Prostate gland (tissue), 2 donors: ENCODE measurements around the gene TMEM221. TPM values are rescaled to one million over a fixed set of nuclear protein-coding genes. Genes with fewer than 3 reads are reported as not detected.

Source experiments
- DNase-seq: peaks from one replicate; pipeline ENCODE4 v3.0.0-alpha.2; 2019; ENCODE audit warnings: low spot score
- H3K27ac ChIP-seq, 2 donors: fragments of 200-600 bp; sonication (generic); 2 replicates each; pipeline ENCODE4 v1.5.1; 2017 to 2019
- H3K27me3 ChIP-seq: fragments of 200-600 bp; sonication (generic); replicated peaks from 2 replicates; pipeline ENCODE4 v1.5.1; 2019; ENCODE audit not compliant: insufficient read depth
- H3K36me3 ChIP-seq, 2 donors: fragments of 200-600 bp; sonication (generic); 1 replicate in 1 of 2; 2 replicates in 1 of 2; pipeline versions ENCODE4 v1.5.1 to v1.8.1; 2017 to 2019
- H3K4me1 ChIP-seq: fragments of 200-600 bp; sonication (generic); replicated peaks from 2 replicates; pipeline ENCODE4 v1.5.1; 2019
- H3K4me3 ChIP-seq, 2 donors: fragments of 200-600 bp; sonication (generic); 2 replicates each; pipeline ENCODE4 v1.5.1; 2017 to 2019
- H3K9me3 ChIP-seq: fragments of 200-600 bp; sonication (generic); 2 replicates; pipeline ENCODE4 v1.5.1; 2017
- POLR2A ChIP-seq: fragments of 450-650 bp; IDR thresholded peaks from one replicate; pipeline ENCODE4 v1.6.1; 2016; ENCODE audit warnings: antibody characterized with exemption, mild to moderate bottlenecking
- POLR2AphosphoS5 ChIP-seq: sonication (generic); formaldehyde crosslinking; IDR thresholded peaks from one replicate; pipeline ENCODE4 v1.6.1; 2017; ENCODE audit warnings: antibody characterized with exemption
- WGBS: methylation state at CpG from one replicate; pipeline ENCODE4 v1.1.5; 2018; 5-methylcytosine and 5-hydroxymethylcytosine counted together
- intact Hi-C: fragments of 100-400 bp; cut with DNase I; formaldehyde crosslinking; loops from one replicate; pipeline ENCODE4 v1.14.2; 2022
- total RNA-seq, 2 donors: library from RNA; depleted of rRNA; stranded (reverse); fragments of >200 nt; gene quantifications; one replicate each; pipeline ENCODE4 v1.1.0, GENCODE V29; 2016
- TF ChIP-seq, protein P1 (sequence below), 4 experiments: fragments of 200-600 bp in 2 of 4; fragments of 450-650 bp in 2 of 4; sonication (generic) in 2 of 4; IDR thresholded peaks; 1 replicate in 3 of 4; 2 replicates in 1 of 4; pipeline ENCODE4 v1.5.1; 2016 to 2019; ENCODE audit warnings: antibody characterized with exemption in 4 of 4, mild to moderate bottlenecking in 2 of 4, moderate library complexity in 2 of 4

Gene TMEM221
- total RNA-seq, 2 donors from 2014 or later, result 1.4 to 1.7 TPM

DNA sequence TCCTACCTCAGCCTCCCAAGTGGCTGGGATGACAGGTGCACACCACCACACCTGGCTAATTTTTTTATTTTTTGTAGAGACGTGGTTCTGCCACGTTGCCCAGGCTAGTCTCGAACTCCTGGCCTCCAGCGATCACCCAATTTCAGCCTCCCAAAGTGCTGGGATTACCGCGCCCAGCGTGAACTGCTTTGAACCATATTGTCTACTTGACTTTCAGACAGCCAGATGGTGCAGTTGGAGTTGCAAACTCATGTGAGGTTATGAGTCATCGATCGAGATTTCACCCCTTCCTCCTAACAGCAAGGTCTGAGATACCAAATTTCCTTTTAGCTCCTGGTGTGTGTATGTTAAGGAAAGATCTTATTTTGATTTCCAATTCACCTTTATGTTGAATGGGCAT, 24.6 kb upstream of the TMEM221 start:
- intact Hi-C loops, result loop anchor here (5.0 kb wide), 1 partner anchor 39 kb away; the partner anchor contains the start of gene PGLS
- Histone ChIP-seq H3K36me3 (no peaks in the 10 kb centered on the region), H3K4me3 (no peak overlapping the region), H3K4me1 (peaks cover 8% of the 10 kb centered on the region), H3K27ac (no peak overlapping the region), H3K9me3 (no peaks in the 10 kb centered on the region), H3K27me3 (no peaks in the 10 kb centered on the region)
- 81% methylated on average over 9 of the region's 9 CpGs for WGBS
- DNase-seq, result no peak
- no peak for TF ChIP-seq POLR2AphosphoS5
- TF ChIP-seq POLR2A, result no peak
- TF ChIP-seq, protein P1, sequence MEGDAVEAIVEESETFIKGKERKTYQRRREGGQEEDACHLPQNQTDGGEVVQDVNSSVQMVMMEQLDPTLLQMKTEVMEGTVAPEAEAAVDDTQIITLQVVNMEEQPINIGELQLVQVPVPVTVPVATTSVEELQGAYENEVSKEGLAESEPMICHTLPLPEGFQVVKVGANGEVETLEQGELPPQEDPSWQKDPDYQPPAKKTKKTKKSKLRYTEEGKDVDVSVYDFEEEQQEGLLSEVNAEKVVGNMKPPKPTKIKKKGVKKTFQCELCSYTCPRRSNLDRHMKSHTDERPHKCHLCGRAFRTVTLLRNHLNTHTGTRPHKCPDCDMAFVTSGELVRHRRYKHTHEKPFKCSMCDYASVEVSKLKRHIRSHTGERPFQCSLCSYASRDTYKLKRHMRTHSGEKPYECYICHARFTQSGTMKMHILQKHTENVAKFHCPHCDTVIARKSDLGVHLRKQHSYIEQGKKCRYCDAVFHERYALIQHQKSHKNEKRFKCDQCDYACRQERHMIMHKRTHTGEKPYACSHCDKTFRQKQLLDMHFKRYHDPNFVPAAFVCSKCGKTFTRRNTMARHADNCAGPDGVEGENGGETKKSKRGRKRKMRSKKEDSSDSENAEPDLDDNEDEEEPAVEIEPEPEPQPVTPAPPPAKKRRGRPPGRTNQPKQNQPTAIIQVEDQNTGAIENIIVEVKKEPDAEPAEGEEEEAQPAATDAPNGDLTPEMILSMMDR (IDR thresholded peaks at IDR 0.05), result no peak

DNA sequence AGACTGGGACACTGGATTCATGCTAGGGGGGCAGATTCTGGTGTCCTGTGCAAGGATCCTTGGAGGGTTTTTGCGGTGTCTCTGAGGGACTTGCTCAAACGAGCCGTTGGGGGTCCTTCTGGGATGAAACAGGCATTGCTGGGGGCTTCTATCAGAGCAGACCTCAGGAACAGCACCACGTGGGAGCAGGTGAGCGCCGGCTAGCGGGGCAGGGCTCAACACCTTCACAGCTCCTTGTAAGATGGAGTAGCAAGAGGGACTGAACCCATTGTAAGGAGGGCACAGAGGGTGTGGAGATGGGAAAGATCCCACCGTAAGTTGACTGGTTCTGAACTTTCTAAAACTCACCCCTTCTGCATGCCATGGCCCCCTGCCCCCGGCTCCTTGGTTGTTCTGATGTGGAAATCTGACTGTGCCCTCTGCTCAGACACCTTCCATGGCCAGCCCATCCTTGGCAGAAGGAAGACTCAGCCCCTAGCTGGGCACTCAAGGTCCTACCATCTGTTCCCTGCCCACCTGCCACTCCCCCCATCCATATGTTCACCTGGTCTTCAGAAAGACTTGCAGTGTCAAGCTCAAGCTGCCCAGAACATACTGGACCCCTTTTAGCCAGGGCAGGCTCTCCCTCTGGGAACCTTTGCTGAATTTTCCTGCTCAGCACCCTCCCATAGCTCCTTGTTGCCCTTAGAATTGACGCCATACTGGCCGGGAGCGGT, 23.1 kb upstream of the TMEM221 start:
- H3K36me3 ChIP-seq, result no peaks in the 10 kb centered on the region
- H3K4me1 ChIP-seq, result peaks cover 8% of the 10 kb centered on the region
- peak; percentile 18 for DNase-seq
- TF ChIP-seq, protein P1 (IDR thresholded peaks at IDR 0.05), result no peak
- TF ChIP-seq POLR2A (no peak), POLR2AphosphoS5 (no peak)
- H3K9me3 ChIP-seq, result no peaks in the 10 kb centered on the region
- H3K27me3 ChIP-seq, result no peaks in the 10 kb centered on the region
- H3K27ac ChIP-seq, result peak overlapping the region in 1 of 2 donors; percentile 97
- H3K4me3 ChIP-seq, result peak overlapping the region; percentile 86 to 90
- 42% methylated on average over 12 of the region's 12 CpGs for WGBS
- intact Hi-C loops, result loop anchor here (5.0 kb wide), 1 partner anchor 41 kb away; the partner anchor contains the start of gene PGLS

DNA sequence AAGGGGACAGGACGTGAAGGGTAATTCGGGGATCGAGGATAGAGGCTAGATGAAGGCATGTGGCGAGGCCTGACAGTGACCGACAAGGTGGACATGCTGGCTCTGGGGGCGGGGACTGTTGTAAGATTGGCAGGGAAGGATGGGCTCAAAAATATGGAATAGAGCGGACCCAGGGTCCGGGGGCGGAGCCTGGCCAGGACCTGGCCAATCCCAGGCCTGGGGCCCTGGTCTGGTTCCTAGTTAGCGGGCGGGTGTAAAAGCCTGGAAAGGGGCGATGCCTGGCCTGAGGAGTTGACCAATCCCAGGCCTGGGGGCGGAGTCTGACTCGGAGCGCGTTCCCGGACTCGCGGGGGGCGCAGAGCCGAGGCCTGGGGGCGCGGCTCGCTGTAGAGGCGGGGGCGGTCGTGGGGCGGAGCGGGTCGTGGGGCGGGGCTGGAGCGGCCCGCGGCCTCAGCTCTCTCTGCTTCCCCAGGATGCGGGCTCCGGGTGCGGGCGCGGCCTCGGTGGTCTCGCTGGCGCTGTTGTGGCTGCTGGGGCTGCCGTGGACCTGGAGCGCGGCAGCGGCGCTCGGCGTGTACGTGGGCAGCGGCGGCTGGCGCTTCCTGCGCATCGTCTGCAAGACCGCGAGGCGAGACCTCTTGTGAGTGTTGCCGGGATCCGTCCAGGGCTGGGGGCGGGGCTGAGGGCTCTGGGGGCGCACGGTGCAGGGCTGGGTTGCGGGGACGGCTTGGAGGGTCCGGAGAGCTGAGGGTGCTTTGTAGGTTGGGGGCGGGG, 21.8 kb upstream of the TMEM221 start, which contains the start of gene SLC27A1:
Gene SLC27A1, plus strand, starts transcription at position 457 of the 774 bp plus-strand sequence. Its CDS starts 17 bp downstream, at position 474.
- TF ChIP-seq POLR2A, result peak; percentile 81
- TF ChIP-seq, protein P1 (IDR thresholded peaks at IDR 0.05), result no peak
- TF ChIP-seq POLR2AphosphoS5, result peak; percentile 87
- Histone ChIP-seq H3K27ac (peak within 1 kb of the TSS; percentile 91 to 97), H3K4me1 (peaks cover 6% of the 10 kb centered on the region), H3K9me3 (no peaks in the 10 kb centered on the region), H3K4me3 (peak within 1 kb of the TSS; percentile 86 to 90), H3K36me3 (no peaks in the 10 kb centered on the region), H3K27me3 (no peaks in the 10 kb centered on the region)
- WGBS, result under 1% methylated on average over 39 of the region's 67 CpGs
- DNase-seq, result peak; percentile 99
- intact Hi-C loops, result loop anchor here (5.0 kb wide), 1 partner anchor 42 kb away; the partner anchor contains the start of gene PGLS

DNA sequence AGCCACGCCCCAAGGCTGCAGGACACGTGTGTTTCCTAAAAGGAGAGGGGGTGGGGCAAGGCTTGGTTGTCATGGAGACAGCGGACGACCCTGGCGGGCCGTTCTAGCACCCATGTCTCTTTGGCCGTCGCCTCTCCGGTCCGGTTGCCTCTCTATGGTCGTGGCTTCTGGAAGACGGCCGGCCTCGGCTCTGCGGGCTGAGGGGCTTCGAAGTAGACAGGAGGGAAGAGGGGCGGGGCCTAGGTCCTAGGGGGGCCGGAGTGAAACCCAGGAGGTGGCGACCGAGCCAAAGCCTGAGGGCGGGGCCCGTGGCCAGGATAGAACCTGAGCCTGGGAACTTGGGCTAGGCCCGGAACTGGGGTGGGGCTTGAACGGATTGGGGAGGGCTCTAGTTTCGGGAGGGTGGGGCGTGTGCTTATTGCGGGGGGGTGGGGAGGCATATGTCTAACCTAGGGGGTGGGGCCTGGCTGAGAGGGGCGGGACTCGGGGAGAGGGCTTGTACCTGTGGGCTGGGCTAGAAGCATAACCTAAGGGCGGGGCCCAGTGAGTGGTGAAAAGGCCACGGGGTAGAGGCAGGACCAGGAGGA, 21.1 kb upstream of the TMEM221 start:
- Histone ChIP-seq H3K4me1 (peaks cover 3% of the 10 kb centered on the region), H3K27me3 (no peaks in the 10 kb centered on the region), H3K36me3 (no peaks in the 10 kb centered on the region), H3K4me3 (peak overlapping the region; percentile 86 to 90), H3K27ac (peak overlapping the region; percentile 91 to 97), H3K9me3 (no peaks in the 10 kb centered on the region)
- TF ChIP-seq, protein P1 (IDR thresholded peaks at IDR 0.05), result peak in 1 of 4 experiments; percentile 17
- TF ChIP-seq POLR2A (peak; percentile 56), POLR2AphosphoS5 (peak; percentile 76)
- whole genome bisulfite sequencing, result 1% methylated on average over 28 of the region's 31 CpGs
- intact Hi-C loops, result loop anchor here (2.0 to 5.0 kb wide), 3 partner anchors 43 to 122 kb away; partner anchors contain the start of gene PGLS
- peak; percentile 98 for DNase-seq
